ENCODE results near the gene KCNH2.
"Not testable (repeated sequence)": the region's sequence is repeated elsewhere in the genome, so short reads cannot be mapped to it uniquely, and the experiment has no call there.

The KCNH2 gene

GRCh38 chr7:151012031-151012692 lies 34.0 kb upstream of the KCNH2 start:
- DNase-seq: no peak

DNA sequence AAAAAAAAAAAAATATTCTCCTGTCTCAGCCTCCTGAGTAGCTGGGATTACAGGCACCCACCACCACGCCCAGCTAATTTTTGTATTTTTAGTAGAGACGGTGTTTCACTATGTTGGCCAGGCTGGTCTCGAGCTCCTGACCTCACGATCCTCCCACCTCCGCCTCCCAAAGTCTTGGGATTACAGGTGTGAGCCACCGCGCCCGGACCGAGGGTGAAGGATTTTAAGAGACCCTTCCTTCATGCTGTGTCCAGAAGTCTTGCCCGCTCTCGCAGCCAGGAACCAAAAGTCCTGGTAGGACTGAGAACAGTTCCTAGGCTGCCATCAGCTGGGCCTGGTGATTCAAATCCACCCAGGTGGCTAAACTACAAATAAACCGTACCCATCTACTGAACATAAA lies 33.5 kb upstream of the KCNH2 start:
- DNase-seq: not testable (repeated sequence)

DNA sequence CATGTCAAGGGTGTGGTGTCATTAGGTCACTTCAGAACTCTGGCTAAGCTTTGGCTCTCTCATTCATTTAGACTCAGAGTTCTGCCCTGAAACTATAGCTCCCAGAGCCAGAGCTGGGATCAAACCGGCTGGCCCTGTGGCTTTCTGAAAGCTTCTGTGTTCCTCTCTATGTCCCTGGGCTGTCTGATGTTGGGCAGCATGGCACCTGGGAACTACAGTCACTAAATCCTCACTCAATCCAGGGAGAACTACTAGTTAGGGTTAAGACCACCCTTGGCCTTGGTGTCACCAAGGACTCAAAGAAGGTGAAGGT lies 32.9 kb upstream of the KCNH2 start:
- no peak for DNase-seq

DNA sequence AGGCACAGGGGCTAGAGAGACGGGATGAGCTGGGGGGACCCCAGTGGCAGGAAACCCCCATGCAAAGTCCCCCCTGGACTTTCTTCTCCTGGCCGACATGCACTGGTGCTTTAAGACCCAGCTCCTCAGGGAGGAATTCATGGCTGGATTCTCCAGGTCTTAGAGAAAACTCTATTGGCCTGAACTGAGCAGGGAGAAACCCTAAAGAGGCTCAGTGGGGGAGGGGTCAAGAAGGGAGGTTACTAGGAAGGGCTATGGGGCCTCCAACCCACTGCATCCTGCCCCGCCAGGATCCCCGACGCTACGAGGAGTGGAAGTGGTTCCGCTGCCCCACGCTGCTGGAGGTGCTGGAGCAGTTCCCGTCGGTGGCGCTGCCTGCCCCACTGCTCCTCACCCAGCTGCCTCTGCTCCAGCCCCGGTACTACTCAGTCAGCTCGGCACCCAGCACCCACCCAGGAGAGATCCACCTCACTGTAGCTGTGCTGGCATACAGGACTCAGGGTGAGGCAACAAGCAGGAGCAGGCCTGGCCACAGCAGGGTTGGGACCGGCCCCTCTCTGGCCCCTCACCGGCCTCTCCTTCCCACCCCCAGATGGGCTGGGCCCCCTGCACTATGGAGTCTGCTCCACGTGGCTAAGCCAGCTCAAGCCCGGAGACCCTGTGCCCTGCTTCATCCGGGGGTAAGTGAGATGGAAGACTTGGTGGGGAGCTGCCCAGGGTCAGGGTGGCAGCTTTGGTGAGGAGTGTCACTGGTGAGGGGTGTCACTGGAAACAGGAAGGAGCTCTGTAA lies 32.4 kb upstream of the KCNH2 start:
- DNase-seq: no peak

- no peak for DNase-seq
Measured at GRCh38 chr7:151010037-151010306, 31.9 kb upstream of the KCNH2 start.

- DNase-seq: no peak
Measured at GRCh38 chr7:151009327-151010036, 31.4 kb upstream of the KCNH2 start.

- DNase-seq: peak; percentile 70
Measured at GRCh38 chr7:151008511-151009323, 30.6 kb upstream of the KCNH2 start.

- no peak for DNase-seq
Measured at GRCh38 chr7:151008143-151008510, 30.0 kb upstream of the KCNH2 start.

- no peak for DNase-seq
Measured at GRCh38 chr7:151007469-151007898, 29.4 kb upstream of the KCNH2 start.

- no peak for DNase-seq
Measured at GRCh38 chr7:151006590-151007300, 28.6 kb upstream of the KCNH2 start.

DNA sequence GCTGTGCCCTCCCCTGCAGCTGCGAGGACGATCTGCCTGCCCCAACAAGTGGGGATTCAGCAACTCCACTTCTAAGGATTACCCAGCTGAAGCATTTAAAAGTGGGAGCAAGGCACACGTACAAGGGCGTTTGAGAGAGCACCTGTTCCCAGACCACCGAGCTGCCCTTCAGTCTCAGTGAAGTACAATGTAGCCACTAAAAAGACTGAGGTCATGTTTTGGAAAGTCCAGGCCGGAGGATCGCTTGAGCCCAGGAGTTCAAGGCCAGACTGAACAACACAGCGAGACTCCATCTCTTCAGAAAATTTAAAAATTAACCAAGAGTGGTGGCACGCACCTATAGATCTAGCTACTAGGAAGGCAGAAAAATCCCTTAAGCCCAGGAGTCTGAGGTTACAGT lies 27.4 kb upstream of the KCNH2 start:
- DNase-seq: no peak

DNA sequence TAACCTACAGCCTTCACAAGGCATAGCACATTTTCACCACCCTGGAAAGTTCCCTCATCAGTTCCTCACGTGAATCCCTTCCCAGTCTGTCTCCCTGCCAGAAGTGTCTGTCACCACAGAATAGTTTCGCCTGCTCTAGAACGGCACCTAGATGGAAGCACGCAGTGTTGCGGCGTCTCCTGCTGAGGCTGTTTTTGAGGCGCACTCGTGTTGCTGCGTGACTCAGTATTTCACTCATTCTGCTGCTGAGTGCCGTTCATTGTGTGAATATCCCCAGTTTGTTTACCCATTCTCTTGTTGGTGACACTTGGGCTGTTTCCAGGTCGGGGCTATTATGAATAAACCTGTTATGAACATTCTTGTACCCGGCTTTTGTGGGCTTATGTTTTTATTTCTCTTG lies 25.5 kb upstream of the KCNH2 start:
- DNase-seq: no peak

DNA sequence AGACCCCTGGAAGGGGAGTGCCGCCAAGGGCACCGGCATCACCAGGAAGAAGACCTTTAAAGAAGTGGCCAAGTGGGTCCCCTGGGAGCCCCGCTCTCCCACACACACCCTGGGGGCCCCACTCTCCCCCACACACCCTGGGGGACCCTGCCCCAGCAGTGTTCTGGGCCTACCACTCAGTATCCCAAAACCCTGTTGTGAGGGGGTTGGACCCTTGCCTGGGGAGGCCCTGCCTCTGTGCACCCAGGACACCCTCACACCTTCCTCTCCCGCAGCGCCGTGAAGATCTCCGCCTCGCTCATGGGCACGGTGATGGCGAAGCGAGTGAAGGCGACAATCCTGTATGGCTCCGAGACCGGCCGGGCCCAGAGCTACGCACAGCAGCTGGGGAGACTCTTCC lies 23.4 kb upstream of the KCNH2 start:
- no peak for DNase-seq

- no peak for DNase-seq
Measured at GRCh38 chr7:151000897-151001495, 22.9 kb upstream of the KCNH2 start.

GRCh38 chr7:150999497-151000230 lies 21.5 kb upstream of the KCNH2 start:
- DNase-seq: no peak

DNA sequence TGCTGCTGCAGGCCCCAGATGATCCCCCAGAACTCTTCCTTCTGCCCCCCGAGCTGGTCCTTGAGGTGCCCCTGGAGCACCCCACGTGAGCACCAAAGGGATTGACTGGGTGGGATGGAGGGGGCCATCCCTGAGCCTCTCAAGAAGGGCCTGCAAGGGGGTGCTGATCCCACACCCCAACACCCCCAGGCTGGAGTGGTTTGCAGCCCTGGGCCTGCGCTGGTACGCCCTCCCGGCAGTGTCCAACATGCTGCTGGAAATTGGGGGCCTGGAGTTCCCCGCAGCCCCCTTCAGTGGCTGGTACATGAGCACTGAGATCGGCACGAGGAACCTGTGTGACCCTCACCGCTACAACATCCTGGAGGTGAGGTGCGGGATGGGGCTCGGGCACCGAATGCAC lies 20.9 kb upstream of the KCNH2 start:
- DNase-seq: no peak

DNA sequence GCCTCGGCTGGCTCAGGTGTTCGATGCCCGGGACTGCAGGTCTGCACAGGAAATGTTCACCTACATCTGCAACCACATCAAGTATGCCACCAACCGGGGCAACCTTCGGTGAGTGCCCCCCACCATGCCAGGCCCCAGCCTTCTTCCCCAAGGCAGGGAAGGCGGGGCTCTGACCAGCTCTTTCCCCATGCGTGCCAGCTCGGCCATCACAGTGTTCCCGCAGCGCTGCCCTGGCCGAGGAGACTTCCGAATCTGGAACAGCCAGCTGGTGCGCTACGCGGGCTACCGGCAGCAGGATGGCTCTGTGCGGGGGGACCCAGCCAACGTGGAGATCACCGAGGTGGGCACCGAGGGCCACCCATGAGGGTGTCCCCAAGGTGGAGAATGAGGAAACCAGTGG lies 20.2 kb upstream of the KCNH2 start:
- DNase-seq: no peak

- no peak for DNase-seq
Measured at GRCh38 chr7:150997817-150998216, 19.7 kb upstream of the KCNH2 start.

DNA sequence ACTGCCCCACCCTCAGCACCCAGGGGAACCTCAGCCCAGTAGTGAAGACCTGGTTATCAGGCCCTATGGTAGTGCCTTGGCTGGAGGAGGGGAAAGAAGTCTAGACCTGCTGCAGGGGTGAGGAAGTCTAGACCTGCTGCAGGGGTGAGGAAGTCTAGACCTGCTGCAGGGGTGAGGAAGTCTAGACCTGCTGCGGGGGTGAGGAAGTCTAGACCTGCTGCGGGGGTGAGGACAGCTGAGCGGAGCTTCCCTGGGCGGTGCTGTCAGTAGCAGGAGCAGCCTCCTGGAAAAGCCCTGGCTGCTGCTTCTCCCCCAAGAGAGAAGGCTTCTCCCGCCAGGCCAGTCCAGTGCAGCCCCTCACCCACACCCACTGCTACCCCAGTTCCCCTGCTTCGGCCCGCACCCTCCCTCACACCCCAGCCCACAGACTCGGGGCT lies 19.0 kb upstream of the KCNH2 start:
- DNase-seq: no peak

- DNase-seq: no peak
Measured at GRCh38 chr7:150996376-150997074, 18.4 kb upstream of the KCNH2 start.

All from activated T-cell treated with anti-CD3 and anti-CD28 coated beads for 4 hours (primary cell).